Type B pancreatic cell (in vitro differentiated cells): Measurements from ENCODE around the gene SLFN12L. TPM values are rescaled to one million over a fixed set of nuclear protein-coding genes. Genes with fewer than 3 reads are reported as not detected.

Experiments
- DNase-seq: peaks from one replicate; pipeline ENCODE4 v3.0.0; 2021; ENCODE audit warnings: mixed read lengths; ENCODE audit not compliant: unreplicated experiment; ENCODE audit errors: extremely low spot score
- H3K27ac Mint-ChIP-seq: 2 replicates; pipeline ENCODE4 v1.8.0; 2021; ENCODE audit warnings: mild to moderate bottlenecking, mixed read lengths
- H3K27me3 Mint-ChIP-seq: 2 replicates; pipeline ENCODE4 v1.8.0; 2021; ENCODE audit warnings: mixed read lengths
- H3K36me3 Mint-ChIP-seq: 2 replicates; pipeline ENCODE4 v1.8.0; 2021; ENCODE audit warnings: mixed read lengths
- H3K4me1 Mint-ChIP-seq: one replicate; pipeline ENCODE4 v1.8.0; 2021; ENCODE audit warnings: mixed read lengths; ENCODE audit not compliant: unreplicated experiment
- H3K4me3 Mint-ChIP-seq: 2 replicates; pipeline ENCODE4 v1.8.0; 2021; ENCODE audit warnings: mild to moderate bottlenecking, mixed read lengths
- H3K9me3 Mint-ChIP-seq: 2 replicates; pipeline ENCODE4 v1.8.0; 2021; ENCODE audit warnings: mixed read lengths
- total RNA-seq: library from RNA; stranded (reverse); gene quantifications from 2 replicates; pipeline ENCODE4 v1.2.1, GENCODE V29; 2021; ENCODE audit warnings: low replicate concordance
- TF ChIP-seq, protein P1 (sequence below): fragments of 200-600 bp; sonication (generic); conservative IDR thresholded peaks from 2 replicates; pipeline ENCODE4 v1.5.0; 2021; ENCODE audit warnings: antibody characterized with exemption, mild to moderate bottlenecking

The SLFN12L gene
- total RNA-seq, 1 donor from 2014 or later: not detected

DNA sequence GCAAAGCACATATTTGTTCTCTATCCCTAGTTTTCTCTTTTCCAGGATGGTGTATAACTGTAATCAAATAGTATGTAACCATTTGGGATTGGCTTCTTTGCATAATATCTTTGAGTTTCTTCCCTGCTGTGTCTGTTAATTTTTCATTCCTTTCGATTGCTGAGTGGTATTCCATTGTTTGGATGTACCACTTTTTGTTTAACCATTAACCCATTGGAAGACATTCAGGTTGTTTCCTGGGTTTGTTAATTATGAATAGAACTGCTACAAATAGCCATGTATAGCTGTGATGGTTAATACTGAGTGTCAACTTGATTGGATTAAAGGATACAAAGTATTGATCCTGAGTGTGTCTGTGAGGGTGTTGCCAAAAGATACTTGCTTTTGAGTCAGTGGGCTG is 84.3 kb downstream of the SLFN12L start:
- Mint-ChIP-seq H3K27ac (no peak overlapping the region), H3K9me3 (no peaks in the 10 kb centered on the region), H3K27me3 (peaks cover 86% of the 10 kb centered on the region), H3K36me3 (no peaks in the 10 kb centered on the region), H3K4me1 (no peaks in the 10 kb centered on the region), H3K4me3 (no peak overlapping the region)
- TF ChIP-seq, protein P1, sequence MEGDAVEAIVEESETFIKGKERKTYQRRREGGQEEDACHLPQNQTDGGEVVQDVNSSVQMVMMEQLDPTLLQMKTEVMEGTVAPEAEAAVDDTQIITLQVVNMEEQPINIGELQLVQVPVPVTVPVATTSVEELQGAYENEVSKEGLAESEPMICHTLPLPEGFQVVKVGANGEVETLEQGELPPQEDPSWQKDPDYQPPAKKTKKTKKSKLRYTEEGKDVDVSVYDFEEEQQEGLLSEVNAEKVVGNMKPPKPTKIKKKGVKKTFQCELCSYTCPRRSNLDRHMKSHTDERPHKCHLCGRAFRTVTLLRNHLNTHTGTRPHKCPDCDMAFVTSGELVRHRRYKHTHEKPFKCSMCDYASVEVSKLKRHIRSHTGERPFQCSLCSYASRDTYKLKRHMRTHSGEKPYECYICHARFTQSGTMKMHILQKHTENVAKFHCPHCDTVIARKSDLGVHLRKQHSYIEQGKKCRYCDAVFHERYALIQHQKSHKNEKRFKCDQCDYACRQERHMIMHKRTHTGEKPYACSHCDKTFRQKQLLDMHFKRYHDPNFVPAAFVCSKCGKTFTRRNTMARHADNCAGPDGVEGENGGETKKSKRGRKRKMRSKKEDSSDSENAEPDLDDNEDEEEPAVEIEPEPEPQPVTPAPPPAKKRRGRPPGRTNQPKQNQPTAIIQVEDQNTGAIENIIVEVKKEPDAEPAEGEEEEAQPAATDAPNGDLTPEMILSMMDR: no peak
- no peak for DNase-seq

DNA sequence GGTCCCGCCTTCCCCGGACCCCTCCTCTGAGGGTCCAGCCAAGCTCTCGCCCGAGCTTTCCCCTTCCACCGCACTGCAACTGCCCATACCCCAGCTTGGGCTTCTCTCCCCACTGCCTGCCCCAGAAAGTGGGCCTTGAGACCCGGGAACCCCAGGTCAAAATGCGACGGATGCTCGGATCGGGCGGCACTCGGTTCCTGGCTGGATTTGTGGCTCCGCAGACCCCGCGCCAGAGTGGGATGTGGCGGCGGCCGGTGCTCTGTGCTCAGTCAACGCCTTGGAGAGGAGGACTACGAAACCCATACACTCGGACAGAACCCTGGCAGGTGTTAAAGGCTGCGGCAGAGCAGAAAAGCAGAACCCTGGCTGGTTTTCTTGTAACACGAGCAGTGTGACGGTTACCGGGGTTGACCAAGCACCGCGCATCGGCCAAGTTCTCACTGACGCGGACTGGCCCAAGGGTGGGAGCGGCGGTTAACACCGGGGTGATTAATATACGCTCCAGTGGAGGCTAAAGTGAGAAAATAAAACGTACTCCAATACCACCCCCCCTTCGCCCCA is 88.0 kb downstream of the SLFN12L start:
- H3K4me3 Mint-ChIP-seq: peak overlapping the region; percentile 87
- DNase-seq: no peak
- H3K27me3 Mint-ChIP-seq: peaks cover 63% of the 10 kb centered on the region
- H3K9me3 Mint-ChIP-seq: no peaks in the 10 kb centered on the region
- TF ChIP-seq, protein P1: no peak
- H3K36me3 Mint-ChIP-seq: no peaks in the 10 kb centered on the region
- peaks cover 4% of the 10 kb centered on the region for H3K4me1 Mint-ChIP-seq
- H3K27ac Mint-ChIP-seq: no peak overlapping the region

DNA sequence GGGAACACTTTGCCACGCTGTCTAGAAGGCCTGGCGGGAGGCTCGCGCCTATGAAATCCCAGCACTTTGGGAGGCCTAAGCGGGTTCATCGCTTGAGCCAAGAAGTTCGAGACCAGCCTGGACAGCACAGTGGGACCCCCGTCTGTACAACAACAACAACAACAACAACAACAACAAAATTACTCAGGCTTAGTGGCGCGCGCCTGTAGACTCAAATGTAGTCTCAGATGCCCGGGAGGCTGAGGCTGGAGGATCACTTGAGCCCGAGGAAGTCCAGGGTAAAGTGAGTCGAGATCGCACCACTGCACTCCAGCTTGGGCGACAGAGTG is 88.6 kb downstream of the SLFN12L start:
- TF ChIP-seq, protein P1: no peak
- no peak for DNase-seq
- Mint-ChIP-seq H3K4me1 (peaks cover 4% of the 10 kb centered on the region), H3K27ac (no peak overlapping the region), H3K4me3 (peak overlapping the region; percentile 87), H3K27me3 (peaks cover 59% of the 10 kb centered on the region), H3K9me3 (no peaks in the 10 kb centered on the region), H3K36me3 (no peaks in the 10 kb centered on the region)

DNA sequence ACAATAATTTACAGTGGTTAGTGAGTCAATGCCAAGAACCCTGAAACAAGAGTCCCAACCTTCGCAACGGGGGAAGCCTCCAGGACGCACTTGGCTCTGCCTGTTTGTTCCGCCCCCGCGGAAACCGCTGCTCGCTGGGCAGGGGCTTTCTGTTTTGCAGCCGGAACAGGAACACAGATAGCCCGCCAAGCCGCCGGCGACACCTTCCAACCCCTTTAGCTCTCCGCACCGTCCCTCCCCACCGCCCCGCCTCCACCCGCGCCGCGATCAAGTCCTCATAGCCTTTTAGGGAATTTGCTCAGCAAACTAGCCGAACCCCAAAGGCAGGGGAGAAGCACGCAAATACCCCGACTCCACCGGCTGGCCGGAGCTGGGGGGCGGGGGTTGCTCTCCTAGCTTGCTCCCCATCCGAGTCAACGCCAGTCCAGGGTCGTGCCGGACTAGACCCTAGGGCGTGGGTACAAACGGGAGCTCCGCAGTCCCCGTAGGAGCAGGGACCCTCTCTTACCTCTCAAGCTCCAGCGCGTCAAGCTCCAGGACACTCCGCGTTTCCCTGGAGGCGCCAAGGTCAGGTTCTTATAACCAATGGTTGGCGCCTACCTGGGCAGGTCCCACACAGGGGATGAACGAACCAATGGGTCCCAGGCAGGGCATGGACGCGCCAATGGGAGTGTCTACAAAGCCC is 89.1 kb downstream of the SLFN12L start, which contains the start of gene SLFN13:
Gene SLFN13 (minus strand): TSS at position 553 of the 685 bp plus-strand sequence. CDS start 3,086 bp downstream, outside the sequence.
- peaks cover 4% of the 10 kb centered on the region for H3K4me1 Mint-ChIP-seq
- TF ChIP-seq, protein P1: no peak
- no peaks in the 10 kb centered on the region for H3K9me3 Mint-ChIP-seq
- H3K36me3 Mint-ChIP-seq: no peaks in the 10 kb centered on the region
- peak within 1 kb of the TSS; percentile 63 for H3K27ac Mint-ChIP-seq
- DNase-seq: no peak
- peaks cover 55% of the 10 kb centered on the region for H3K27me3 Mint-ChIP-seq
- peak within 1 kb of the TSS; percentile 87 for H3K4me3 Mint-ChIP-seq

DNA sequence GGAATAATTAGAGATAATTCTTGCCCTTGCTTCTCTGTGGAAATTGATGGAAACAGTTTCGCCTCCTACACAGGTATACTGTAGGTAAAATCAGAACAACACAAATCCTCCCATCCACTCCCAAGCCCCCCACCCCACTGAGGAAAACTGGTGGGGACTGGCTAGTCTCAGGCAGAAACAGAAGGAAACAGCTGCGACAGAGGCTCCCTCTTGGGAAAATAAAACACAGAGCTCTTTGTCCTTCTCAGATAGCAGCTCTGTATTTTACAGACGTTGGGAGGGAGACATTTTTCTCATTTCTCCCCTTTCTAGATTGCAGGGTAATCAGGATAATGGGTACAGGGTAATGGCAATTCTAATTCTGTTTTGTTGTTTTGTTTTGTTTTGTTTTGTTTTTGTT is 90.0 kb downstream of the SLFN12L start:
- Mint-ChIP-seq H3K27ac (peak overlapping the region; percentile 63), H3K27me3 (peaks cover 47% of the 10 kb centered on the region), H3K4me1 (peaks cover 4% of the 10 kb centered on the region), H3K36me3 (no peaks in the 10 kb centered on the region), H3K9me3 (no peaks in the 10 kb centered on the region), H3K4me3 (peak overlapping the region; percentile 87)
- TF ChIP-seq, protein P1: no peak
- no peak for DNase-seq
